Naive thymus-derived CD4-positive, alpha-beta T cell (primary cell): Measurements from ENCODE around the gene PPP5C. TPM values are rescaled to one million over a fixed set of nuclear protein-coding genes. Genes with fewer than 3 reads are reported as not detected.

Experiments
- ATAC-seq: fragments of 150-1000 bp; cut with Tn5 transposase; 2 replicates; pipeline ENCODE4 v1.10.0; 2021; ENCODE audit warnings: mild to moderate bottlenecking, moderate library complexity
- CTCF ChIA-PET: fragments of 350-600 bp; sonication (Branson Sonifier 250); formaldehyde crosslinking; loops from one replicate; lab custom pipeline; 2021; ENCODE audit warnings: antibody characterized with exemption; lab: Charles Lee
- POLR2A ChIA-PET: fragments of 350-600 bp; sonication (Branson Sonifier 250); formaldehyde crosslinking; loops from one replicate; lab custom pipeline; 2021; ENCODE audit warnings: antibody characterized with exemption, inconsistent platforms; lab: Charles Lee
- DNase-seq, 9 donors: peaks; one replicate each; pipeline versions ENCODE4 v3.0.0 to v3.0.0-alpha.2; 2020 to 2022; ENCODE audit warnings: mixed read lengths in 1 of 9
- H3K27ac ChIP-seq: one replicate; pipeline ENCODE4 v1.7.0; 2013; ENCODE audit warnings: mild to moderate bottlenecking, low read depth, low read length, moderate library complexity
- H3K27me3 ChIP-seq, 2 donors: one replicate each; pipeline ENCODE4 v1.7.0; 2013; ENCODE audit warnings: low read length in 2 of 2, mild to moderate bottlenecking in 2 of 2, moderate library complexity in 2 of 2; ENCODE audit not compliant: control insufficient read depth in 2 of 2, insufficient read depth in 2 of 2
- H3K36me3 ChIP-seq, 3 experiments: 1 replicate in 2 of 3; 2 replicates in 1 of 3; pipeline ENCODE4 v1.7.0; 2013; ENCODE audit warnings: low read length in 3 of 3, mild to moderate bottlenecking in 3 of 3, moderate library complexity in 1 of 3; ENCODE audit not compliant: insufficient read depth in 3 of 3, control insufficient read depth in 2 of 3
- H3K4me1 ChIP-seq, 2 donors: one replicate each; pipeline ENCODE4 v1.7.0; 2013; ENCODE audit warnings: low read length in 2 of 2, mild to moderate bottlenecking in 2 of 2, moderate library complexity in 1 of 2; ENCODE audit not compliant: control insufficient read depth in 2 of 2, insufficient read depth in 2 of 2
- H3K4me3 ChIP-seq: 2 replicates; pipeline ENCODE4 v1.7.0; 2013; ENCODE audit warnings: mild to moderate bottlenecking, low read length
- H3K9me3 ChIP-seq, 3 experiments: 1 replicate in 2 of 3; 2 replicates in 1 of 3; pipeline ENCODE4 v1.7.0; 2013; ENCODE audit warnings: low read length in 3 of 3; ENCODE audit not compliant: control insufficient read depth in 2 of 3
- H3K27ac Mint-ChIP-seq, 9 donors: one replicate each; pipeline ENCODE4 v1.8.0; 2020 to 2022; ENCODE audit warnings: mixed read lengths in 9 of 9, mild to moderate bottlenecking in 8 of 9, moderate library complexity in 5 of 9, inconsistent platforms in 2 of 9
- H3K27me3 Mint-ChIP-seq, 5 donors: one replicate each; pipeline ENCODE4 v1.8.0; 2021 to 2022; ENCODE audit warnings: mixed read lengths in 5 of 5, mild to moderate bottlenecking in 1 of 5
- H3K36me3 Mint-ChIP-seq, 5 donors: one replicate each; pipeline ENCODE4 v1.8.0; 2020 to 2022; ENCODE audit warnings: mixed read lengths in 5 of 5, mild to moderate bottlenecking in 3 of 5, inconsistent platforms in 1 of 5
- H3K4me1 Mint-ChIP-seq, 7 donors: one replicate each; pipeline ENCODE4 v1.8.0; 2020 to 2022; ENCODE audit warnings: mixed read lengths in 7 of 7, mild to moderate bottlenecking in 3 of 7, inconsistent platforms in 1 of 7
- H3K4me3 Mint-ChIP-seq, 10 donors: one replicate each; pipeline ENCODE4 v1.8.0; 2020 to 2022; ENCODE audit warnings: mild to moderate bottlenecking in 10 of 10, mixed read lengths in 10 of 10, moderate library complexity in 6 of 10, inconsistent platforms in 2 of 10
- H3K9me3 Mint-ChIP-seq, 11 donors: one replicate each; pipeline ENCODE4 v1.8.0; 2020 to 2022; ENCODE audit warnings: mixed read lengths in 11 of 11, mild to moderate bottlenecking in 4 of 11, inconsistent platforms in 1 of 11, moderate library complexity in 1 of 11
- intact Hi-C, 2 donors: fragments of 100-400 bp; cut with micrococcal nuclease; formaldehyde crosslinking; loops; one replicate each; pipeline ENCODE4 v1.15.1; 2023
- polyA plus RNA-seq, 2 donors: library from polyadenylated mRNA; unstranded; fragments of 300-500 nt; fragmentation: Illumina TruSeq; gene quantifications; one replicate each; pipeline ENCODE4 v1.2.3, GENCODE V29; 2021
- total RNA-seq, 6 experiments: library from RNA in 5 of 6; stranded (reverse) in 5 of 6; gene quantifications; 1 replicate in 5 of 6; 2 replicates in 1 of 6; pipeline ENCODE4 v1.2.3 and lab custom pipeline; 2021 to 2026

The PPP5C gene
- total and polyA plus RNA-seq, 7 experiments from 2014 or later = 17.4 to 107 (median 44.7) TPM

- peaks cover 0 to 14% (median 9%) of the 10 kb centered on the region in 7 donors for H3K4me1 Mint-ChIP-seq
- peaks cover 0 to 75% (median 4%) of the 10 kb centered on the region in 3 experiments for H3K36me3 ChIP-seq
- no peaks in the 10 kb centered on the region for H3K4me1 ChIP-seq
- intact Hi-C loops = no loop called here
- H3K9me3 Mint-ChIP-seq = no peaks in the 10 kb centered on the region
- H3K4me3 ChIP-seq = no peak overlapping the region
- CTCF ChIA-PET = interaction anchor here (0.9 kb wide), 1 partner anchor 136 kb away, joined by 3 read pairs; no protein-coding TSS in a partner anchor
- no peaks in the 10 kb centered on the region for H3K27me3 Mint-ChIP-seq
- POLR2A ChIA-PET = no interaction called here
- ATAC-seq (no peak), DNase-seq (no peak)
- H3K27ac ChIP-seq = no peak overlapping the region
- H3K27ac Mint-ChIP-seq = no peak overlapping the region
- peaks cover 13 to 62% (median 32%) of the 10 kb centered on the region in 5 donors for H3K36me3 Mint-ChIP-seq
- no peaks in the 10 kb centered on the region for H3K27me3 ChIP-seq
- H3K9me3 ChIP-seq = no peaks in the 10 kb centered on the region
- no peak overlapping the region for H3K4me3 Mint-ChIP-seq
Observed at GRCh38 chr19:46378268-46378667, 31.4 kb downstream of the PPP5C start.

- Histone ChIP-seq H3K27ac (no peak overlapping the region), H3K27me3 (no peaks in the 10 kb centered on the region), H3K4me1 (no peaks in the 10 kb centered on the region), H3K36me3 (peaks cover 4 to 89% (median 8%) of the 10 kb centered on the region in 3 experiments), H3K9me3 (no peaks in the 10 kb centered on the region), H3K4me3 (no peak overlapping the region)
- Mint-ChIP-seq H3K4me3 (no peak overlapping the region), H3K4me1 (peaks cover 2 to 14% (median 9%) of the 10 kb centered on the region in 7 donors), H3K9me3 (no peaks in the 10 kb centered on the region), H3K27ac (peak overlapping the region in 2 of 9 donors; percentile 7 to 19), H3K27me3 (no peaks in the 10 kb centered on the region), H3K36me3 (peaks cover 13 to 73% (median 36%) of the 10 kb centered on the region in 5 donors)
- CTCF ChIA-PET = interaction anchor here (0.7 kb wide), 1 partner anchor 33 kb away, joined by 4 read pairs; no protein-coding TSS in a partner anchor
- POLR2A ChIA-PET = no interaction called here
- no peak for ATAC-seq
- intact Hi-C loops = no loop called here
- DNase-seq = no peak
Observed at GRCh38 chr19:46380690-46381089, 33.8 kb downstream of the PPP5C start.

GRCh38 chr19:46381346-46381745 is 34.5 kb downstream of the PPP5C start:
- H3K4me1 Mint-ChIP-seq = peaks cover 2 to 14% (median 6%) of the 10 kb centered on the region in 7 donors
- DNase-seq = no peak
- ChIA-PET CTCF (interaction anchor here (0.7 to 0.9 kb wide), 2 partner anchors 11 to 34 kb away, joined by 4 read pairs; no protein-coding TSS in a partner anchor), POLR2A (no interaction called here)
- peaks cover 4 to 82% (median 8%) of the 10 kb centered on the region in 3 experiments for H3K36me3 ChIP-seq
- no peaks in the 10 kb centered on the region for H3K27me3 ChIP-seq
- H3K27me3 Mint-ChIP-seq = no peaks in the 10 kb centered on the region
- ATAC-seq = no peak
- no peak overlapping the region for H3K4me3 Mint-ChIP-seq
- no peak overlapping the region for H3K4me3 ChIP-seq
- no peak overlapping the region for H3K27ac ChIP-seq
- no peaks in the 10 kb centered on the region for H3K4me1 ChIP-seq
- intact Hi-C loops = no loop called here
- H3K36me3 Mint-ChIP-seq = peaks cover 13 to 71% (median 31%) of the 10 kb centered on the region in 5 donors
- H3K9me3 ChIP-seq = no peaks in the 10 kb centered on the region
- no peaks in the 10 kb centered on the region for H3K9me3 Mint-ChIP-seq
- no peak overlapping the region for H3K27ac Mint-ChIP-seq

GRCh38 chr19:46381756-46382345 is 35.0 kb downstream of the PPP5C start:
- Histone ChIP-seq H3K27me3 (no peaks in the 10 kb centered on the region), H3K36me3 (peaks cover 4 to 81% (median 8%) of the 10 kb centered on the region in 3 experiments), H3K9me3 (no peaks in the 10 kb centered on the region), H3K27ac (no peak overlapping the region), H3K4me3 (no peak overlapping the region), H3K4me1 (no peaks in the 10 kb centered on the region)
- DNase-seq = no peak
- H3K9me3 Mint-ChIP-seq = no peaks in the 10 kb centered on the region
- H3K36me3 Mint-ChIP-seq = peaks cover 13 to 68% (median 29%) of the 10 kb centered on the region in 5 donors
- H3K4me3 Mint-ChIP-seq = no peak overlapping the region
- peaks cover 2 to 14% (median 5%) of the 10 kb centered on the region in 7 donors for H3K4me1 Mint-ChIP-seq
- no peak overlapping the region for H3K27ac Mint-ChIP-seq
- H3K27me3 Mint-ChIP-seq = no peaks in the 10 kb centered on the region
- intact Hi-C loops = no loop called here
- ChIA-PET CTCF (interaction anchor here (0.9 kb wide), 1 partner anchor 12 kb away, joined by 4 read pairs; no protein-coding TSS in a partner anchor), POLR2A (no interaction called here)
- ATAC-seq = no peak

GRCh38 chr19:46383171-46383815 is 36.4 kb downstream of the PPP5C start:
- H3K27me3 Mint-ChIP-seq = no peaks in the 10 kb centered on the region
- intact Hi-C loops = no loop called here
- no peak overlapping the region for H3K27ac Mint-ChIP-seq
- Histone ChIP-seq H3K27me3 (no peaks in the 10 kb centered on the region), H3K4me1 (no peaks in the 10 kb centered on the region), H3K27ac (no peak overlapping the region), H3K4me3 (no peak overlapping the region), H3K9me3 (no peaks in the 10 kb centered on the region), H3K36me3 (peaks cover 0 to 82% (median 8%) of the 10 kb centered on the region in 3 experiments)
- H3K9me3 Mint-ChIP-seq = no peaks in the 10 kb centered on the region
- POLR2A ChIA-PET = no interaction called here
- no peak overlapping the region for H3K4me3 Mint-ChIP-seq
- H3K4me1 Mint-ChIP-seq = peaks cover 2 to 14% (median 5%) of the 10 kb centered on the region in 7 donors
- CTCF ChIA-PET = no interaction called here
- peaks cover 13 to 65% (median 29%) of the 10 kb centered on the region in 5 donors for H3K36me3 Mint-ChIP-seq
- DNase-seq (no peak), ATAC-seq (no peak)

- H3K36me3 Mint-ChIP-seq = peaks cover 13 to 67% (median 29%) of the 10 kb centered on the region in 5 donors
- no peaks in the 10 kb centered on the region for H3K27me3 ChIP-seq
- H3K27ac Mint-ChIP-seq = no peak overlapping the region
- no peak for ATAC-seq
- intact Hi-C loops = no loop called here
- no peaks in the 10 kb centered on the region for H3K27me3 Mint-ChIP-seq
- no peak overlapping the region for H3K4me3 Mint-ChIP-seq
- H3K9me3 Mint-ChIP-seq = no peaks in the 10 kb centered on the region
- H3K36me3 ChIP-seq = peaks cover 0 to 88% (median 8%) of the 10 kb centered on the region in 3 experiments
- H3K4me1 Mint-ChIP-seq = peaks cover 2 to 14% (median 5%) of the 10 kb centered on the region in 7 donors
- no peaks in the 10 kb centered on the region for H3K9me3 ChIP-seq
- DNase-seq = no peak
- H3K4me1 ChIP-seq = no peaks in the 10 kb centered on the region
- H3K4me3 ChIP-seq = no peak overlapping the region
- CTCF ChIA-PET = interaction anchor here (0.6 kb wide), 1 partner anchor 42 kb away, joined by 3 read pairs; no protein-coding TSS in a partner anchor
- POLR2A ChIA-PET = no interaction called here
- H3K27ac ChIP-seq = no peak overlapping the region
Observed at GRCh38 chr19:46383846-46384245, 37.0 kb downstream of the PPP5C start.
